Right kidney (tissue), 1 donor: ENCODE measurements around the gene GSDME.
A peak's percentile ranks its signal among the peaks of the same experiment; 100 is the strongest.

Experiments
- DNase-seq: peaks from one replicate; pipeline ENCODE4 v3.0.0-alpha.2; 2016

Gene GSDME

GRCh38 chr7:24722386-24723177, 34.7 kb downstream of the GSDME start:
- DNase-seq: peak; percentile 48

- DNase-seq: no peak
Observed at GRCh38 chr7:24721481-24722001, 35.7 kb downstream of the GSDME start.

GRCh38 chr7:24720283-24720682, 37.0 kb downstream of the GSDME start:
- no peak for DNase-seq

GRCh38 chr7:24718977-24719491, 38.2 kb downstream of the GSDME start:
- DNase-seq: no peak

- DNase-seq: no peak
Observed at GRCh38 chr7:24718431-24718831, 38.8 kb downstream of the GSDME start.

GRCh38 chr7:24717694-24718320, 39.5 kb downstream of the GSDME start:
- no peak for DNase-seq

GRCh38 chr7:24717247-24717622, 40.0 kb downstream of the GSDME start:
- DNase-seq: no peak

GRCh38 chr7:24716480-24717246, 40.6 kb downstream of the GSDME start:
- DNase-seq: no peak

GRCh38 chr7:24715661-24716479, 41.4 kb downstream of the GSDME start:
- no peak for DNase-seq

- no peak for DNase-seq
Observed at GRCh38 chr7:24715171-24715570, 42.1 kb downstream of the GSDME start.

- DNase-seq: no peak
Observed at GRCh38 chr7:24714676-24715010, 42.6 kb downstream of the GSDME start.

GRCh38 chr7:24713850-24714675, 43.2 kb downstream of the GSDME start:
- DNase-seq: no peak

GRCh38 chr7:24713039-24713793, 44.0 kb downstream of the GSDME start:
- no peak for DNase-seq

- DNase-seq: no peak
Observed at GRCh38 chr7:24709585-24710360, 47.5 kb downstream of the GSDME start.

- no peak for DNase-seq
Observed at GRCh38 chr7:24709051-24709450, 48.2 kb downstream of the GSDME start.

GRCh38 chr7:24707988-24708615, 49.2 kb downstream of the GSDME start:
- DNase-seq: no peak

- DNase-seq: no peak
Observed at GRCh38 chr7:24706211-24707170, 50.8 kb downstream of the GSDME start.

- DNase-seq: no peak
Observed at GRCh38 chr7:24705461-24705954, 51.8 kb downstream of the GSDME start.
